Fibroblast of pulmonary artery (primary cell): Measurements from ENCODE around the gene CCDC60.

ENCODE experiments used
- DNase-seq: peaks from one replicate; pipeline ENCODE4 v3.0.0-alpha.2; 2010; ENCODE audit warnings: low read depth
- H3K4me3 ChIP-seq: replicated peaks from 2 replicates; pipeline ENCODE4 v1.5.1; 2011; ENCODE audit warnings: low read depth, mild to moderate bottlenecking, control low read depth, low read length, moderate library complexity
- CTCF ChIP-seq: IDR thresholded peaks from 2 replicates; pipeline ENCODE4 v1.5.1; 2011; ENCODE audit warnings: mild to moderate bottlenecking, control low read depth, low read length, inconsistent platforms; ENCODE audit errors: missing control alignments

The CCDC60 gene

GRCh38 chr12:119378903-119379302 is 44.4 kb downstream of the CCDC60 start:
- no peak for TF ChIP-seq CTCF
- no peak overlapping the region for H3K4me3 ChIP-seq
- no peak for DNase-seq

- no peak for TF ChIP-seq CTCF
- no peak for DNase-seq
- no peak overlapping the region for H3K4me3 ChIP-seq
These were observed 47.1 kb downstream of the CCDC60 start for GRCh38 chr12:119381471-119382235.

GRCh38 chr12:119383206-119383605 is 48.7 kb downstream of the CCDC60 start:
- no peak for DNase-seq
- H3K4me3 ChIP-seq: no peak overlapping the region
- TF ChIP-seq CTCF: no peak

- DNase-seq: no peak
- no peak overlapping the region for H3K4me3 ChIP-seq
- no peak for TF ChIP-seq CTCF
These were observed 49.8 kb downstream of the CCDC60 start for GRCh38 chr12:119384340-119384739.

GRCh38 chr12:119385659-119386058 is 51.1 kb downstream of the CCDC60 start:
- H3K4me3 ChIP-seq: no peak overlapping the region
- no peak for DNase-seq
- no peak for TF ChIP-seq CTCF

- no peak overlapping the region for H3K4me3 ChIP-seq
- DNase-seq: no peak
- no peak for TF ChIP-seq CTCF
These were observed 55.2 kb downstream of the CCDC60 start for GRCh38 chr12:119389687-119390086.

GRCh38 chr12:119391673-119392072 is 57.1 kb downstream of the CCDC60 start:
- no peak for TF ChIP-seq CTCF
- no peak overlapping the region for H3K4me3 ChIP-seq
- DNase-seq: no peak
